GM21515 (cell line): ENCODE results near the gene AOC3.
"Not testable (repeated sequence)": the region's sequence is repeated elsewhere in the genome, so short reads cannot be mapped to it uniquely, and the experiment has no call there.

ENCODE experiments used
- ATAC-seq: cut with Tn5 transposase; IDR thresholded peaks from one replicate; pipeline ENCODE4 v1.9.1; 2021; ENCODE audit not compliant: unreplicated experiment

The AOC3 gene

GRCh38 chr17:42844761-42845555 is 6.0 kb upstream of the AOC3 start:
- no peak for ATAC-seq

GRCh38 chr17:42845556-42845917 is 5.5 kb upstream of the AOC3 start:
- ATAC-seq: no peak

- no peak for ATAC-seq
Measured at GRCh38 chr17:42845918-42846593, 4.9 kb upstream of the AOC3 start.

GRCh38 chr17:42846594-42847280 is 4.3 kb upstream of the AOC3 start:
- ATAC-seq: no peak

- no peak for ATAC-seq
Measured at GRCh38 chr17:42848093-42848492, 2.9 kb upstream of the AOC3 start.

GRCh38 chr17:42849031-42849430 is 2.0 kb upstream of the AOC3 start:
- ATAC-seq: no peak

- no peak for ATAC-seq
Measured at GRCh38 chr17:42849451-42850181, 1.4 kb upstream of the AOC3 start.

- ATAC-seq: not testable (repeated sequence)
Measured at GRCh38 chr17:42851371-42852240, 607 bp downstream of the AOC3 start.

- no peak for ATAC-seq
Measured at GRCh38 chr17:42852351-42852750, 1.4 kb downstream of the AOC3 start.

- no peak for ATAC-seq
Measured at GRCh38 chr17:42853004-42853403, 2.0 kb downstream of the AOC3 start.

- ATAC-seq: no peak
Measured at GRCh38 chr17:42853597-42853967, 2.6 kb downstream of the AOC3 start.

- no peak for ATAC-seq
Measured at GRCh38 chr17:42853968-42854790, 3.2 kb downstream of the AOC3 start.

GRCh38 chr17:42855048-42855596 is 4.1 kb downstream of the AOC3 start:
- ATAC-seq: no peak

GRCh38 chr17:42856093-42856492 is 5.1 kb downstream of the AOC3 start:
- ATAC-seq: not testable (repeated sequence)

GRCh38 chr17:42856516-42856915 is 5.5 kb downstream of the AOC3 start:
- ATAC-seq: not testable (repeated sequence)

- ATAC-seq: no peak
Measured at GRCh38 chr17:42857389-42857788, 6.4 kb downstream of the AOC3 start.

- ATAC-seq: no peak
Measured at GRCh38 chr17:42865638-42866094, 14.7 kb downstream of the AOC3 start.

GRCh38 chr17:42866216-42866615 is 15.2 kb downstream of the AOC3 start:
- no peak for ATAC-seq
